AML-193 (cell line): Measurements from ENCODE around the gene FANCD2OS.
"Not testable (repeated sequence)": the region's sequence is repeated elsewhere in the genome, so short reads cannot be mapped to it uniquely, and the experiment has no call there.

Source experiments
- DNase-seq, 2 experiments: peaks; one replicate each; lab custom pipeline; 2025; lab: John Stamatoyannopoulos, UW

Gene FANCD2OS

DNA sequence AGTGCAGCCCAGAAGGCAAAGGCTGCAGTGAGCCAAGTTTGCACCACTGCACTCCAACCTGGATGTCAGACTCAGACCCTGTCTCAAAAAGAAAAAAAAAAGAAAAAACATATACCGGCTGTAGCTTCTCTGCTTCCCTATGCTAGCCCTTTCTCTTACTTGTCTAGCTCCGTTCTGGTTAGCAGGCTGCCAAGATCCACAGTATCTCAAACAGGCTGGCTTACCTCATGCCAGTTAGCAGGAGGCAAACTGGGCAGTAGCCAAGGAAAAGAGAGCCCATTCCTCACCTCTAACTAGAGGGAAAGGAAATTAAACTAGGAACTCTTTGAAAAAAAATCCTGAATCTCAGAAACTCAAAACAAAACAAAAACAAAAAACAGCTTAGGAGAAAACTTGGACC is 16.7 kb downstream of the FANCD2OS start:
- not testable (repeated sequence) for DNase-seq

DNA sequence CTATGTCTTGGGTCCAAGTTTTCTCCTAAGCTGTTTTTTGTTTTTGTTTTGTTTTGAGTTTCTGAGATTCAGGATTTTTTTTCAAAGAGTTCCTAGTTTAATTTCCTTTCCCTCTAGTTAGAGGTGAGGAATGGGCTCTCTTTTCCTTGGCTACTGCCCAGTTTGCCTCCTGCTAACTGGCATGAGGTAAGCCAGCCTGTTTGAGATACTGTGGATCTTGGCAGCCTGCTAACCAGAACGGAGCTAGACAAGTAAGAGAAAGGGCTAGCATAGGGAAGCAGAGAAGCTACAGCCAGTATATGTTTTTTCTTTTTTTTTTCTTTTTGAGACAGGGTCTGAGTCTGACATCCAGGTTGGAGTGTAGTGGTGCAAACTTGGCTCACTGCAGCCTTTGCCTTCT is 17.3 kb downstream of the FANCD2OS start:
- DNase-seq: not testable (repeated sequence)

DNA sequence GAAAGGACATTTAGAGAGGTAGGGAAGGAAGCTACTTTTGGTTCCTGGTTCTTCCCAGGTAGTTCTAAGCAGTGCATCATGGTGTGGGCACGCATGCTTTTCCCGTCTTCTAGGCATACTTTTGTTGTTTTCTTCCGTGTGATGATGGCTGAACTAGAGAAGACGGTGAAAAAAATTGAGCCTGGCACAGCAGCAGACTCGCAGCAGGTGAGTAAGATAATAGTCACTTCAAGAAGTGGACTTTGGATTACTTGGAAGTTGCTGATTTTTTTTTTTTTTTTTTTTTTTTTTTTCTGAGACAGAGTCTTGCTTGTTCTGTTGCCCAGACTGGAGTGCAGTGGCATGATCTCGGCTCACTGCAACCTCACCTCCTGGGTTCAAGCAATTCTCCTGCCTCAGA is 17.9 kb downstream of the FANCD2OS start:
- no peak for DNase-seq

DNA sequence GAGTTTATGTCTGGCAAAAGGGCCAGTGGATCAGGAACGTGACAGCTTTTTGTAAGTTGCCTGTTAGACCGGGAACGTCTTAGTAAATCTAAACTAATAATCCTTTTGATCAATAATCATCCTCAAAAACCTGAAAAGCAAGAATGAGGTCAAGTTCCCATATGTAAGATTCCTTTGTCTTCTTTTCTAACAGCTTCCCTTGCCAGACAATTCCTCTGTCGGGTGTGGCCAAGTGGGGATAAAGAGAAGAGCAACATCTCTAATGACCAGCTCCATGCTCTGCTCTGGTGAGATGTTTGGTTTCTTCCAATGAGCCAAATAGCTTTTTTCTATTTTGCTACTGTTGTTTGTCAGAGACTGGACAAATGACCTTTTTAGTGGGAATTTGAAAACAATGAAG is 19.8 kb downstream of the FANCD2OS start:
- no peak for DNase-seq

DNA sequence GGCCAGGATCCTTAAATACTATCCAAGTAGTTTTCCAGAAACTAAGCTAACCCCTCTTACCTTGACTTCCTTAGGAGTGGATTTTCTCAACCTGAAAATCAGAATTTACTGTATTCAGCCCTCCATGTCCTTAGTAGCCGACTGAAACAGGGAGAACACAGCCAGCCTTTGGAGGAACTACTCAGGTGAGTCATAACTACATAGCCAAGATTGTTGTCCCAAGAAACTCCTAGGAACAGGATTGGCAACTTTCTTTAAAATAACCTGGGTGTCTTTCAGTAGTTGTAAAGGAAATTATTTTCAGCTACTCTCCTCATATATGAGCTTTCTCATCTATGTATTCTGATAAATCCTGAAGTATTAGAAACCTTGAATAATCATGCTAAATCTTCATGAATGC is 22.3 kb downstream of the FANCD2OS start:
- no peak for DNase-seq

DNA sequence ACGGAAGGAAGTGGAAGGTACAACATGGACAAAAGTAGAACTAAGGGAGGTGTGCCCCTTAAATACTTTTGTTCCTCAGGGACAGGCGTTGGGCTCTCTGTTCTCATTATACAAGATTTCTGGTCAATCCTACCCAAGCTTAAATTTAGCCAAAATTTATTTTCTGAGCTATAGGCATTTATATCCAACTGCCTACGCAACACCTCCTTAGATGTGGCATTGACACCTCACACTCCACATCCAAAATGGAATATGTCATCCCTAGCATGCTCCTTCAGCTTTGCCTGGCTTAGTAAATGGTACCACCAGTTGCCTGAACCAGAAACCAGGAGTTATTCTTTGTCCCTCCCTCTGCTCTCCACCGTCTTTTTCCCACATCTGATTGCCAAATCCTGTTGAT is 26.2 kb downstream of the FANCD2OS start:
- DNase-seq: no peak

DNA sequence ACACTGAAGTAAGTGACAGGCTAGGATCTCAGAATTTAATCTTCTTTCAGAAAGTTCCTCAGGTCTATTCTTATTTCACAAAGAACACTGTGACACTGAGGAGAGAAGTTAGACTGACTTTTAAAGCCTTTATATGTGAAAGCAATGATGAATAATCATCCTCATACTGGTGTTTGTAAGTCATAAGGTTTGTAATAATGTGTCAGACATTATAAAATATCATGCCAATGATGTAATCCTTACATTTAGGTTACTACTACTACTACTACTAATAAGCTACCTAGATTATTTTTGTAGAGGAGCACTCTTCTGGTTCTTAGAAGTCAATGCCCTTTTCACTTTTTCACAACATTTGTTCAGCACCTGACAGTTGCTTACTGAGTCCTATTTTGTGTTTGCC is 33.4 kb downstream of the FANCD2OS start:
- DNase-seq: no peak

DNA sequence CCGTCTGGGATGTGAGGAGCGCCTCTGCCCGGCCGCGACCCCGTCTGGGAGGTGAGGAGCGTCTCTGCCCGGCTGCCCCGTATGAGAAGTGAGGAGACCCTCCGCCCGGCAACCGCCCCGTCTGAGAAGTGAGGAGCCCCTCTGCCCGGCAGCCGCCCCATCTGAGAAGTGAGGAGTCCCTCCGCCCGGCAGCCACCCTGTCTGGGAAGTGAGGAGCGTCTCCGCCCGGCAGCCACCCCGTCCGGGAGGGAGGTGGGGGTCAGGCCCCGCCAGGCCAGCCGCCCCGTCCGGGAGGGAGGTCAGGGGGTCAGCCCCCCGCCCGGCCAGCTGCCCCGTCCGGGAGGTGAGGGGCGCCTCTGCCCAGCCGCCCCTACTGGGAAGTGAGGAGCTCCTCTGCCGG is 38.0 kb downstream of the FANCD2OS start:
- DNase-seq: not testable (repeated sequence)

DNA sequence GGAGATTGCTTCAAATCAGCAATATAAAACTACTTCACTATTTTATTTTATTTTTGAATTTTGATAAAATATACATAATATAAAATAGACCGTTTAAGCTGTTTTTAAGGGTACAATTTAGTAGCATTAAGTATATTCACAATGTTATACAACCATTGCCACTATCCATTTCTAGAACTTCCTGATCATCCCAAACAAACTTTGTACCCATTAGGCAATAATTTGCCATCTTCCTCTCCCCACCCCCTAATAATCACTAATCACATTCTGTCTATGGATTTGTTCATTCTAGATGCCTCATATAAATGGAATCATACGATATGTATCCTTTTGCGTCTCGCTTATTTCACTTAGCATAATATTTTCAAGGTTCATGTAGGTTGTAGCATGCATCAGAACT is 53.0 kb downstream of the FANCD2OS start:
- DNase-seq: no peak
